Measurements from ENCODE around the gene ZNF280C. TPM values are rescaled to one million over a fixed set of nuclear protein-coding genes. Genes with fewer than 3 reads are reported as not detected.

ZNF280C gene
- total RNA-seq, 4 donors from 2014 or later = 2.5 to 5.7 (median 3.7) TPM

DNA sequence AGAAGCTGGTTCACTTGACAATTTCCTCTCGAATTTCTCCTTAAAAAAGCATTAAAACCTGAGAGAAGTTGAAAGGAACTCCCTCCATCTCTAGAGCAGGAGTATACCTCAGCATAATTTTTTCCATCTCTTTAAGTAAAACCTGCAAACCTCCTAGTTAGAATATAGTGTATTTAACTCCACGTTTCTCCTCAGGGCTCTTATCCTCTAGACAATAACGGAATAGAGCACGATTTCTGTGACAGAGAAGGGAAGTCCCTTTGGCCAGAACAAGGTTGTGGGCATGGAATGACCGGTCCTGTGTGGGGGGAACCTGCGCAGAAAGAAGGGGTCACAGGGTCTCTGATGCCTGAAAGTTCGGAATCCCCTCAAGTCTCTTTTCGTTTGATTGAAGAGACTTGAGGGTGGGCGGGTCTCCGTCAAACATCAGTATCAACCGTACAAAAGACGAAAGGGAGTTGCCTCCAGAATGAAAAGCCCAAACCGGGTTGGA is 697 bp downstream of the ZNF280C start:
- TF ChIP-seq, protein P1, sequence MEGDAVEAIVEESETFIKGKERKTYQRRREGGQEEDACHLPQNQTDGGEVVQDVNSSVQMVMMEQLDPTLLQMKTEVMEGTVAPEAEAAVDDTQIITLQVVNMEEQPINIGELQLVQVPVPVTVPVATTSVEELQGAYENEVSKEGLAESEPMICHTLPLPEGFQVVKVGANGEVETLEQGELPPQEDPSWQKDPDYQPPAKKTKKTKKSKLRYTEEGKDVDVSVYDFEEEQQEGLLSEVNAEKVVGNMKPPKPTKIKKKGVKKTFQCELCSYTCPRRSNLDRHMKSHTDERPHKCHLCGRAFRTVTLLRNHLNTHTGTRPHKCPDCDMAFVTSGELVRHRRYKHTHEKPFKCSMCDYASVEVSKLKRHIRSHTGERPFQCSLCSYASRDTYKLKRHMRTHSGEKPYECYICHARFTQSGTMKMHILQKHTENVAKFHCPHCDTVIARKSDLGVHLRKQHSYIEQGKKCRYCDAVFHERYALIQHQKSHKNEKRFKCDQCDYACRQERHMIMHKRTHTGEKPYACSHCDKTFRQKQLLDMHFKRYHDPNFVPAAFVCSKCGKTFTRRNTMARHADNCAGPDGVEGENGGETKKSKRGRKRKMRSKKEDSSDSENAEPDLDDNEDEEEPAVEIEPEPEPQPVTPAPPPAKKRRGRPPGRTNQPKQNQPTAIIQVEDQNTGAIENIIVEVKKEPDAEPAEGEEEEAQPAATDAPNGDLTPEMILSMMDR (IDR thresholded peaks at IDR 0.05) = no peak
- TF ChIP-seq POLR2A (IDR thresholded peaks at IDR 0.05) = no peak
- Histone ChIP-seq H3K36me3 (no peaks in the 10 kb centered on the region), H3K27me3 (no peaks in the 10 kb centered on the region), H3K27ac (peak overlapping the region; percentile 78 to 89 (median 85)), H3K9me3 (no peaks in the 10 kb centered on the region), H3K4me1 (peaks cover 0 to 19% (median 0%) of the 10 kb centered on the region in 3 donors), H3K4me3 (peak overlapping the region; percentile 62 to 80 (median 70))
- intact Hi-C loops (cut with DNase I) = no loop called here
- no peak for DNase-seq
- WGBS, 2 donors = 0 to 29% methylated on average over 1 to 8 of the region's 13 CpGs

- no peak for TF ChIP-seq POLR2A (IDR thresholded peaks at IDR 0.05)
- TF ChIP-seq, protein P1 (IDR thresholded peaks at IDR 0.05) = no peak
Measured at GRCh38 chrX:130264573-130264972, 4.1 kb downstream of the ZNF280C start.

GRCh38 chrX:130263016-130263415 is 5.7 kb downstream of the ZNF280C start:
- no peak for TF ChIP-seq POLR2A (IDR thresholded peaks at IDR 0.05)
- TF ChIP-seq, protein P1 (IDR thresholded peaks at IDR 0.05) = no peak
- peaks cover 0 to 19% (median 0%) of the 10 kb centered on the region in 3 donors for H3K4me1 ChIP-seq
- no peak overlapping the region for H3K27ac ChIP-seq
- no peaks in the 10 kb centered on the region for H3K27me3 ChIP-seq
- intact Hi-C loops (cut with DNase I) = no loop called here
- no peaks in the 10 kb centered on the region for H3K36me3 ChIP-seq
- no peak for DNase-seq
- no peak overlapping the region for H3K4me3 ChIP-seq
- H3K9me3 ChIP-seq = no peaks in the 10 kb centered on the region

More at GRCh38 chrX:130264573-130264972, 4.1 kb downstream of the ZNF280C start:
- no peak overlapping the region for H3K27ac ChIP-seq
- H3K27me3 ChIP-seq = no peaks in the 10 kb centered on the region
- 66 to 88% methylated on average over 2 of the region's 2 CpGs for WGBS, 2 donors
- intact Hi-C loops (cut with DNase I) = no loop called here
- no peak overlapping the region for H3K4me3 ChIP-seq
- peaks cover 0 to 19% (median 0%) of the 10 kb centered on the region in 3 donors for H3K4me1 ChIP-seq
- H3K36me3 ChIP-seq = no peaks in the 10 kb centered on the region
- no peak for DNase-seq
- no peaks in the 10 kb centered on the region for H3K9me3 ChIP-seq

DNA sequence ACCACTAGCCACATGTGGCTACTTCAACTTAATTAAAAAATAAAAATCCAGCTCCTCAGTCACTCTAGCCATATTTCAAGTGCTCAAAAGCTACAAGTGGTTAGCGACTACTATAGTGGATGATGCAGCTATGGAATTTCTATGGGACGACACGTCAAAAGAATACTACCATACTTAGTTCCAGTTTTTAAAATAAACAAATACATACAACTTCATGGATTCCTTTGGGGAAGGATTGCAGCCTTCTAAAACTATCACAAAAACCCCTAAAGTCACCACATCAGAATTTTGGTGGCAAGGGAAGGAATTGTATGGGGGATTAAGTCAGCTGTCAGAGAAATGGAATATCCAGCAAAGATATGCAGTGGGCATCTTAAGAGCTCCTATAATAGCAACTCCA is 6.5 kb downstream of the ZNF280C start:
- peaks cover 0 to 12% (median 0%) of the 10 kb centered on the region in 3 donors for H3K4me1 ChIP-seq
- H3K27me3 ChIP-seq = no peaks in the 10 kb centered on the region
- intact Hi-C loops (cut with DNase I) = no loop called here
- no peak for TF ChIP-seq POLR2A (IDR thresholded peaks at IDR 0.05)
- TF ChIP-seq, protein P1 (IDR thresholded peaks at IDR 0.05) = no peak
- no peaks in the 10 kb centered on the region for H3K9me3 ChIP-seq
- WGBS, 2 donors = 72 to 83% methylated on average over 3 of the region's 3 CpGs
- H3K4me3 ChIP-seq = no peak overlapping the region
- no peak overlapping the region for H3K27ac ChIP-seq
- H3K36me3 ChIP-seq = no peaks in the 10 kb centered on the region
- DNase-seq = no peak

GRCh38 chrX:130261296-130261893 is 7.3 kb downstream of the ZNF280C start:
- TF ChIP-seq, protein P1 (IDR thresholded peaks at IDR 0.05) = no peak
- TF ChIP-seq POLR2A (IDR thresholded peaks at IDR 0.05) = no peak
- Histone ChIP-seq H3K4me1 (peaks cover 0 to 6% (median 0%) of the 10 kb centered on the region in 3 donors), H3K27me3 (no peaks in the 10 kb centered on the region), H3K36me3 (no peaks in the 10 kb centered on the region), H3K4me3 (no peak overlapping the region), H3K9me3 (no peaks in the 10 kb centered on the region), H3K27ac (no peak overlapping the region)
- 75 to 83% methylated on average over 3 to 4 of the region's 4 CpGs for WGBS, 2 donors
- intact Hi-C loops (cut with DNase I) = no loop called here
- DNase-seq = no peak
